CD4-positive, alpha-beta T cell treated with Interleukin-2 at 100 ng/mL for 4 hours (primary cell): Measurements from ENCODE around the gene TUBD1.
A peak's percentile ranks its signal among the peaks of the same experiment; 100 is the strongest.

Experiments used
- DNase-seq: peaks from one replicate; pipeline ENCODE4 v3.0.0-alpha.2; 2020; ENCODE audit warnings: low spot score

TUBD1 gene

DNA sequence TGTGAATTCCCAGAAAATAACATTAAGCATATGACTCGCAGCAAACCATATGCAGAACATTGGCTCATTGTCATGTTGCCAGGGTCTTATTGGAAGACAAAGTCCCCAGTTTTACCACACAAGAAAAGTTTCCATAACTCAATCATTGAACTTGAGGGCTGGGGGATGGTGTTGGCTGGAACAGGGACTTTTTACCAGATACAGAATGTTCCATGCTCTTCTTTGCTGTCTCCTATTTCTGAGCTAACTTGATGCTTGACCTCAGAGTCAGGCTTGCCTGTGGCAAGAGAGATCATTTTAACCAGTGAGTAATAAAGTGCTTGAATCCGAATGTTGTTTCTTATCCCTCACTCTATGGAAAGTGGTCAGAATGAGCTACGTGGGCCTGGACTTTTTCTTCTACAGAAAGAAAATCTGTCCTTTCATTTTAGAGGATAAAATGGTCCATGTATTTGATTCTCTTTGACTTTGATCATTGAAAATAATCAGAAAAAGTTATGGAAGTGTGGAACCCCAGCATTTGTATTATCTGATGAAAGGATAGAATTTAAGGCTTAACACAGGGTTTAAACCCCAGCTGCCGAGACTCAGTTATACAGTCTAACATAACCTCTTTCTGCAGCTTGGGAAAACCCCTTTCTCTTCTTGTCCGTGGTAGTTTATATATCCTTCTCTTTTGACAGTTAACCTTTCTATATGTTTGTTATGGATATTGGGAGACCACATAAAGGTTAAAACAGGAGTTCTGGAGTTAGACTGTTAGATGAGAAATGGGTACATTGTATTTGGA lies 67.0 kb downstream of the TUBD1 start:
- DNase-seq: peak; percentile 40

DNA sequence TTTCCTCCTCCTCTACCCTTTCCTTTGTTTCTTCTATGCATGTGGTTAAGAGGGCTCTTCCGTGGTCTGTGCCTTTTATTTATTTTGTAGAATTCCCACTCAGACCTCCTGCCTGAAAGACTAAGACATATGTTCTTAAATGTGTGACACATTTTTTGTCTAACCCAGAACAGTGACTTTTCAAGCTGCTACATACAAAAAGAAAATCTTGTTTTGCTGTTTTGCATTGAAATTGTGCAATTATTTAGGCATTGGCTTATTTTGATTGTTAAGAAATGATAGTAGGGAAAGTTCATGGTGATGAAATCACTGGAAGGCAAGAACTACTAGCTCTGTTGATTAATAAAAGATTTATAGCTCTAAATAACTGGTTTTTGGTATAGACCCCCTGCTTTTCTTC lies 76.8 kb downstream of the TUBD1 start:
- DNase-seq: no peak

DNA sequence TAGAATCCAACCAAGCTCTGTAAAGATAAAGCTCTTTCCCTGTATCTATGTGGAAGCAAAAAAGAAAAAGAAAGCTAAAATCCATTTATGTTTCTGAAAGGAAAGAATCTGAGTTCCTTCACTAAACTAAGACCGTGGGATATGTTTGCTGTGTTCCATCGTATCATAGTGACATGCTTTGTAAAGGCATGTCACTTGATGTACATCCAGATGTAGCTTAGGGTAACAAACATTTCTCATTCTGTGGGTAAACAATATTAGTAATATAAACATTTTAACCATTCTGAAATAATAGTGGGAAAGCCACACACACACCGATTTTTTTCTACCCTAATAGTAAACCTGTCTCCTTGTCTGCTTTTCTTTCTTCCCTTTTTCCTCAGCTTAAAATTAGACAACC lies 78.1 kb downstream of the TUBD1 start:
- DNase-seq: no peak

DNA sequence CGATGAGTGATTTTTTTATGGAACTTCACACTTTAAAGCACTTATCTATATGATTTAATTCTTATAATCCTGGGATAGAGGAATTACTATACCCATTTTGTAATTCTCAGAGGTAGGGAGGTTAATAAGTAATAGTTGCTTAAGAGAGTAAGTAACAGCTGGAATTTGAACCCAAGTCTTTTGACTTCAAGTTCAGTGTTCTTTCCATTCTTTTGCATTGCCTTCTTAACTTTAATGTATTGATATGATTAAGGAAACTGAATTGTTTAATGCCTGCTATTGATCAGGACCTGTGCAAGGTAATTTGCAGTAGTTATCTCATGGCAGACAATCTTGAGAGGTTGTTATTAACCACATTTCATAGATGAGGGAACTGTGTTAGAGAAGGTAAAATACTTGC lies 78.5 kb downstream of the TUBD1 start:
- no peak for DNase-seq

DNA sequence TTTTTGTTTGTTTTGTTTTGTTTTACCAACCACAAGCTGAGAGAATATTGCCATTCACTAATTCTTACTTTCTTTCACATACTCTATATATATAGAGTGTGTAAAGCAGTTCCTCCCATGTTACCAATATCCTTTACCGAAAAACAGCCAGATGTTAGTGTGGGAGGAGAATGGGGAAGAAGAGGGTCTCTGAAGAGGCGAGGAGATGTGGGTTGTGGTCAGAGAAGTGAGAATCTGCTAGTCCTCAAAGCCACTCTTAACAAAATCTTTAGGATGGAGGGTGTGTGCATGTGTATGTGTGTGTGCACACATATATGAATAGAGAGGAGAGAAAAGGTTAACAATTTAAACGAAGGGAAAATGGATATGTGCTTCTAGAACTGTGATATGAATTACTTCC lies 80.6 kb downstream of the TUBD1 start:
- DNase-seq: no peak

DNA sequence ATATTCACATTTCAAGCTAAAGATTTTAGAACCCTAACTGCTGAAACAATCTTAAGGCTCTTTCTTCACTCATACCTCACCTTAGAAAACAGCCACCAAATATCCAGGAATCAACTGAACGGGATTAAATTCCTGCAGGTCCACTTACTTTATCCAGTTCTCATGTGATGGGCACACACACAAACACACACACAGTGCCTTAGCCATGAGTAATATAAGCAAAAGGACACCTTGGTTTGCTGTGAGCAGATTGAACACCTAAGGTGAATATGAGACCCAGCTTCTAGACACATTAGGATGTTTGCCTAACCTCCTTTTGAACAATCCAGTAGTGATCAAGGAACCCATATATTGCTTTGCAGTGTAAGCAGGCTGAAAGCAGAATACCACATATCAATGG lies 81.5 kb downstream of the TUBD1 start:
- no peak for DNase-seq

DNA sequence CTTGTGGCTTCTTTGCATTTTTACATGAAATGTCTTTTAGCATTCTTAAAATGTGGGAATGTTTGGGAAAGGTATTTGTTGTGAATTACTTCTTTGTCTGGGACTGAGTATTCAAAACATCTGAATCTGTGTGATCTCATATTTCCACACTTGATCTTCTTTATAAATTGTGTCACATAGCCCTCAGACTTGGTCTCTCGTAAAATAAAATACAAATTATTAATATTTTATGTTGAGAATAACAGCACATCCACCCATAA lies 81.9 kb downstream of the TUBD1 start:
- no peak for DNase-seq
